Stimulated activated CD8-positive, alpha-beta memory T cell treated with anti-CD3 and anti-CD28 coated beads, Interleukin-7, amount 100 ng/mL, for 4 hours (primary cell): ENCODE results near the gene CCNC.
A peak's percentile ranks its signal among the peaks of the same experiment; 100 is the strongest.
"Not testable (repeated sequence)": the region's sequence is repeated elsewhere in the genome, so short reads cannot be mapped to it uniquely, and the experiment has no call there.

ENCODE experiments used
- DNase-seq, 2 donors: peaks; one replicate each; pipeline ENCODE4 v3.0.0-alpha.2; 2020; ENCODE audit warnings: low read depth in 2 of 2

The CCNC gene

GRCh38 chr6:99603421-99604165 lies 35.1 kb upstream of the CCNC start:
- DNase-seq, result no peak

DNA sequence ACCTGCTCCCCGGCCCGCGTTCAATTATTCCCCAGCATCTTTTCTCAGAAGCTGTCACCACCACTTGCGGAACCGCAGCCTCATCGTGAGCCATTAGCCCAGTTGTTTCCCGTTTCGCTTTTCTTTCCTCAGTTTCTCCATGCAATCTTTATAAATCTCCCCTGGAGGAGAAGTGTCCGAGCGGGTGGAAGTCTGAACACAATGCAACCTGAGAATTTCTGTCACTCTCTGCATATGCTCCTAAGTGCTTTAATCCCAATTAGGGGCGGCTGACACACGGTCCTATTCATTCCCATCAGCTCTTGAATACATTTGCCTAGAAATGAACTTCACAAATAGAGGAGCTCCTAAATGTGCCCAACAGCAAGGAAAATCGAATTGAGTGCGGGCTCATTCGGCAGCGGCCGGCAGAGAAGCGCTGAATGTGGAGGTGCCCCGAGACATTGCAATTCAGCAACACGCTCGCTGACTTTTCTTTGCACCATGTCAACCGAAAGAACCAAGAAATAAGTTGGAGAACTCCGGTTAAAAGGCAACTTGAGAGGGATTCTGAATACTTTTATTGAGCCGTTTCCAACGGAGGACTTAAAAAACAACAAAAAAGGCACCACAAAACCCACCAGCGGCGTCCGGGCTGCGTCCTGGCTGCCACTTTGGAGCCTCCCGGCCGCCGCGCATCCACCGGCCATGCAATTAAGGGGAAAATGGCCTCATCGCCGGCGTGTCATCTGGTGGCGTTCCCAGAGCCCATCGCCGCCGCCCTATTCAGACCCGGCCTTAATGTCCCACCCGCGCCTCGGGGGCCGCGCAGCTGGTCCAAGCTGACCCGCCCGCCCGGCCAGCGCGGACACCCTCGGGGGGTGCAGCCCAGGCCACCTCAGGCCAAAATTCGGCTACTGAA lies 34.3 kb upstream of the CCNC start:
- DNase-seq, result no peak

DNA sequence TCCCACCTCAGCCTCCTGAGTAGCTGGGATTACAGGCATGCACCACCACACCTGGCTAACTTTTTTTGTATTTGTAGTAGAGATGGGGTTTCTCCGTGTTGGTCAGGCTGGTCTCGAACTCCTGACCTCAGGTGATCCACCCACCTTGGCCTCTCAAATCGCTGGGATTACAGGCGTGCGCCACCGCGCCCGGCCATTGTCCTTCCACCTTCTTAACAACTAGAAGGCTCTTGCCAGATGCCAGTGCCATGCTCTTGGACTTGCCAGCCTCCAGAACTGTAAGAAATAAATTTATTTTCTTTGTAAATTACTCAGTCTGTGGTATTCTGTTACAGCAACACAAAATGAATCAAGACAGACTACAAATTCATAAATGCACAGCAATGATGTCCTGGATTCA lies 26.2 kb upstream of the CCNC start:
- DNase-seq, result not testable (repeated sequence)

GRCh38 chr6:99592900-99593299 lies 24.4 kb upstream of the CCNC start:
- no peak for DNase-seq

DNA sequence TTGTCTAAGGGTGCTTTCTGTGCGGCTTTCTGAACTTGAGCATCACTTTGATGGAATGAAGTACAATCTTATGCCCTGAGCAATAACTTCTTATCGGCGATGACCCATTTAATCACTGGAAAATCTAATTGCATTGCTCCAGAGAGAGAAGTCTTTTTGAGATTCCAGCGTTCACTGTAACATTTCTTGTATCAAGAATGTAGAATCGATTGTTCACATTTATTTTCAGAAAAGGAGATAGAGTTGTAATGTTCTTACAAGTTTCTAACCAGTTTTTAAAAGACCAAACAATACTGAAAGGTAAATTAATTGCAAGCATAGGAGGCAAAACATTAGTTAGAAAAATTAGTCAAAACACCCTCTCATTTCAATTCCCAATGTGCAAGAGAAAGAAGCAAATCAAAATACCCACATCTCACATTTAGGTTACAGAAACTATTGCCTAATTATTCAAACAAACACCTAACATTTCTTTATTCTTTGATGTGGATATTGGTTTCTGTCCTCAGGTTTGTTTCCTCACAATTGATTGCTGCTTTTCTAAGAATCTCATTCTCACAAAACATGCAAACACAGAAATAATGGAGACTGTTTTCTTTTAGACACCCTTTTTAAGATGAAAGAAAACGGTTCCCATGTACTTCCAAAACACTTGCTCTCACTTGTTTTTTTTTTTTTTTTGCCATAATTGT lies 23.4 kb upstream of the CCNC start:
- DNase-seq, result no peak

- DNase-seq, result no peak
Observed at GRCh38 chr6:99590728-99591672, 22.5 kb upstream of the CCNC start.

- no peak for DNase-seq
Observed at GRCh38 chr6:99589907-99590493, 21.5 kb upstream of the CCNC start.

DNA sequence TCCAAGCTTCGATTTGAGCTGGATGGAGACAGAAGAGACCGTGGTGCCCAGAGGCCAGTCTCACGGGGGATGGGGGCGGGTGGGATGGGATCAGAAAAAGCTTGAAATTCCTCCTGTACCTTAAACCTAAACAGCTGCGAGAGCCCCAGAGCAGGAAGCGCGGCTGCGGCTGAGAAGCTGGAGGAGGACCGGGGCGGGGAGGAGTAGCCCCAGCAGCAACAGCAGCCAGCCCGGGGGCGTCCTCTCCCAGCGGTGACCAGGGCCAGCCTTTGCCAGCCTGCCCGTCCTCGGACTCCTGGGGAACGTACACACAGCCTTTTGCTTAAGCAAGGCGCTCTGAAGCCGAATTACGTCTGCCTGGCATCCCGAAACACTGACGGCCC lies 20.8 kb upstream of the CCNC start:
- no peak for DNase-seq

- DNase-seq, result peak in 1 of 2 donors; percentile 62
Observed at GRCh38 chr6:99588618-99589289, 20.3 kb upstream of the CCNC start.

GRCh38 chr6:99587792-99588191 lies 19.3 kb upstream of the CCNC start:
- DNase-seq, result no peak

GRCh38 chr6:99579781-99580180 lies 11.3 kb upstream of the CCNC start:
- no peak for DNase-seq

DNA sequence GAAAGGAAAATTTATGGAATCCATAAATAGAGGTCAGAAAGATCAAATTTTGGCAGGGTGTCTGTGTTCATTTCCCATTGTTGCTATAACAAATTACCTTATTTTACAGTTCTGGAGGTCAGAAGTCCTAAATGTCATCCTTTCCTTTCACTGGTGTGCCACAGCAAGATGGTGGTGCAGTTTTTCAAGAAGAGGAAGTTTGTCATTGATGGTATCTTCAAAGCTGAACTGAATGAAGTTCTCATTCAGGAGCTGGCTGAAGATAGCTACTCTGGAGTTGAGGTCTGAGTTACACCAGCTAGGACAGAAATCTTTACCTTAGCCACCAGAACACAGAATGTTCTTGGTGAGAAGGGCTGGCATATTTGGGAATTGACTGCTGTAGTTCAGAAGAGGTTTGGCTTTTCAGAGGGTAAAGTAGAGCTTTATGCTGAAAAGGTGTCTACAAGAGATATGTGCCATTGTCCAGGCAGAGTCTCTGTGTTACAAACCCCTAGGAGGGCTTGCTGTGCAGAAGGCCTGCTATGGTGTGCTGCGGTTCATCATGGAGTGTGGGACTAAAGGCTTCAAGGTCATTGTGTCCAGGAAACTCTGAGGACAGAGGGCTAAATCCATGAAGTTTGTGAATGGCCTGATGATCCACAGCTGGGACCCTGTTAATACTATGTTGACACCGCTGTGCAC lies 7.2 kb upstream of the CCNC start:
- no peak for DNase-seq

DNA sequence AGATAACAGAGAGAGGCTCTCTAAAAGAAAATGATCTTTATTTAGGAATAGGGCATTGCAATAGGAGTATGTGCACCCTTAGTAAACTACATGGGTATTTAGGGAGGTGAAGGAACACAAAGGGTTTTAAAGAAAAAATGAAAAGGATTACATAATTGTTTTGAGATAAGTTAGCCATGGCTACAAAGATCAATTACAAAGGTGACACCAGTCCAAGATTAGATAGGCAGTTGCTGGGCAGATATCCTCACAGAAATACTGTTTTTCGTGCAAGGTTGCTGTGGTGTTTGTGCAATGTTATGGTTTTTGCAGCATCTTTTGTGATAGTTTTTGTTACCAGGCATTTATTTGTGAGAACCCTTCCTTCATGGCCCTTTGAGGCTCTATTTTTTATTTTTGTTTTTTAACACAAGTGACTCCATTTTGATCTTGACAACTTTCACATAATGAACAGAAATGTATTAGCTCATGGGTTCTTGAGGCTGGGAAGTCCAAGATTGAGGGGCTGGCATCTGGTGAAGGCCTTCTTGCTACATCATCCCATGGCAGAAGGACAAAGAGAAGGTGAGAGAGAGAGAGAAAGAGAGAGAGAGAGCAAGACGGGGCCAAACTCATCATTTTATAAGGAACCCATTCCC lies 5.6 kb upstream of the CCNC start:
- no peak for DNase-seq

GRCh38 chr6:99563056-99563723 lies 5.3 kb downstream of the CCNC start:
- DNase-seq, result no peak

DNA sequence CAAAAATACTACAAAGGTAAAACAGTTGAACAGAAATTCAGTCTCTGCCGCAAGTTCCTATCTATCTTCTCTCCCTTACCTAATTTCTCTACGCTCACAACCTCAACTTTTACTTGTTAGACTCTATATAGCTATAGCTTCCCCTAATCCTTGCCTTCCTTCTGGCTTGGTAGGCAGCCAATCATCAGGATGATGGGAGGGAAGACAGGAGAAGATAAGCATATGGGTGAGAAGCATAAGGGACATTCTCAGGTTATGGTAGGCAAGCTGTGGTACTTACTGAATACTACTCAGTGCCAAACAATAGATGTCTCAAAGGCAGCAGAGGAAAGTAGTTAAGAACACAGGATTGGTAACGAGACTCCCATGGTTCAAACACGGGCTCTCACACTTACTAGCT lies 7.8 kb downstream of the CCNC start:
- no peak for DNase-seq

GRCh38 chr6:99559057-99559456 lies 9.4 kb downstream of the CCNC start:
- no peak for DNase-seq

- no peak for DNase-seq
Observed at GRCh38 chr6:99553888-99554287, 14.6 kb downstream of the CCNC start.

GRCh38 chr6:99550046-99550748 lies 18.3 kb downstream of the CCNC start:
- DNase-seq, result no peak
